T-helper 1 cell treated with Interleukin-12 subunit alpha and Interleukin-12 subunit beta and Interleukin-4 antibody, amounts not matched to agents 30 μg/mL and 1 μg/mL, for 36 hours (primary cell): ENCODE results near the gene PICK1.

ENCODE experiments used
- H3K27ac Mint-ChIP-seq: one replicate; pipeline ENCODE4 v1.8.0; 2021; ENCODE audit warnings: mild to moderate bottlenecking, mixed read lengths
- H3K27me3 Mint-ChIP-seq: one replicate; pipeline ENCODE4 v1.8.0; 2021; ENCODE audit warnings: low read depth, mixed read lengths
- H3K36me3 Mint-ChIP-seq: one replicate; pipeline ENCODE4 v1.8.0; 2021; ENCODE audit warnings: low read depth, mixed read lengths
- H3K4me1 Mint-ChIP-seq: one replicate; pipeline ENCODE4 v1.8.0; 2021; ENCODE audit warnings: low read depth, mixed read lengths
- H3K4me3 Mint-ChIP-seq: one replicate; pipeline ENCODE4 v1.8.0; 2021; ENCODE audit warnings: mild to moderate bottlenecking, moderate library complexity, mixed read lengths
- H3K9me3 Mint-ChIP-seq: one replicate; pipeline ENCODE4 v1.8.0; 2021; ENCODE audit warnings: mixed read lengths

Gene PICK1

DNA sequence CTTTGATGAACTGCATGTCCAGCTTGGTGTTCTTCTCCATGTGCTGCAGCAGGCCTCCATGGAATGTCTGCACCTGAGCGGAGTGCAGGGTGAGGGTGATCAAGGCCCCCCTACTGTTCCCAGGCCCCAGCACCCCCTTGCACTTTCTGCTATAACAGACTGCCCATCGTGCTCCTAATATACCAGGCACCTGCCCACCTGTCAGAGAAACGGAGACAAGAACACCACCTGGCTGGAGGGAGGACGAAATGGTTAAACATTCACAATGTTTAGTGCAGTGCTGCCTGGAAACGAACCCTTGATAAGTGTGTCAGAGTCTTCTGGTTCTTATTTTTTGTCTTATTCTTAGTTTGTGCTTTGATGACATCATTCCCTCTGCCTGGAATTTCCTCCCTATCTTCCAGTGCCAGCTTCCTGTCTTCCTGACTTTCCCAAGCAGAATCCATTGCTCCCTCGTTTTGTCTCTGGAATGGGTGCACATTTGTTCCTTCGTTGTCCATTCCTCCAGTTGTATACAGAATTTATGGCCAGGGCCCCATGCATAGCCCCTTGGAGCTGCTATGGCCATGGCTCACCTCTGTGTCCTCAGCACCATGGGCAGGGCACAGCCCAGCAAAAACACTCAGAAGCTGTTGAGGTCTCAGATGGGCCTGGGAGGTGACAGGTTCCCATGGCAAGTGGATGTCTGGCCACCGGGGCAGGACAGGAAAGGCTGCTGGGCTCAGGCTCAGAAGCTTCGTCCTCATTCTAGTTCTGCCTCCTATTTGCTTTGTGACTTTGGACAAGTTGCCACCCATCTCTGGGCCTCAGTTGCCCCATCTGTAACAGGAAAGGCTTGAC lies 41.4 kb downstream of the PICK1 start:
- H3K9me3 Mint-ChIP-seq: no peaks in the 10 kb centered on the region
- no peaks in the 10 kb centered on the region for H3K27me3 Mint-ChIP-seq
- no peak overlapping the region for H3K4me3 Mint-ChIP-seq
- H3K27ac Mint-ChIP-seq: no peak overlapping the region
- H3K36me3 Mint-ChIP-seq: no peaks in the 10 kb centered on the region
- H3K4me1 Mint-ChIP-seq: peaks cover 5% of the 10 kb centered on the region

DNA sequence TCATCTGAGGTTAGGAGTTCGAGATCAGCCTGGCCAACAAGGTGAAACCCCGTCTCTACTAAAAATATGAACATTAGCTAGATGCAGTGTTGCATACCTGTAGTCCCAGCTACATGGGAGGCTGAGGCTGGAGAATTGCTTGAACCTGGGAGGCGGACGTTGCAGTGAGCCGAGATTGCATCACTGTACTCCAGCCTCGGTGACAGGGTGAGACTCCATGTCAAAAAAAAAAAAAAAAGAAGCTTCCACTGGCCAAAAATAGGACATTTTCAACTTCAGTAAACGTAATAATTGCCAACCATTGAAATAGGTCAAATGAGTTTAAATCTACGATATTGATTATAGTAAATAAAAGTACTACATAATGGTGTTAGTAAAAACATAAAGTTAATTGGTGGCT lies 46.4 kb downstream of the PICK1 start:
- Mint-ChIP-seq H3K27ac (no peak overlapping the region), H3K9me3 (no peaks in the 10 kb centered on the region), H3K4me1 (peaks cover 14% of the 10 kb centered on the region), H3K27me3 (no peaks in the 10 kb centered on the region), H3K4me3 (no peak overlapping the region), H3K36me3 (no peaks in the 10 kb centered on the region)

DNA sequence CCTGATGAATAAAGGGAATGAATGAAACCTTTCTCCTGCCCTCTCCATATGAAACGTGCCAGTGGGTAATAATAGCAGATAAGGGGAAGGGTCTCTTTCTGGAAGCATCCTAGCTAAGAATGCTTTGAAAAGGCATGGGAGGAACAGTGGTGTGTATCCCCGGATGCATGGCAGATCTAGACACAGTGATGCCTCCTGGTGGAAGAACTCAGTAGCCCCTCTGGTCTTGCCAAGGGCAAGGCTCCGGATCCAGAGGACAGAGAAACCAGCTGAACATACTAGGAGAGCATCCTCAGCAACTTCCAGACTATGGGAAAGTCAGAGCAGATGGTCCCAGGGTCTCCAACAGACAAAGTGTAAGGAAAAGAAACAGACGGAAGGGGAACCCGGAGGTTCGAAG lies 46.9 kb downstream of the PICK1 start:
- Mint-ChIP-seq H3K27me3 (no peaks in the 10 kb centered on the region), H3K36me3 (no peaks in the 10 kb centered on the region), H3K27ac (no peak overlapping the region), H3K4me3 (no peak overlapping the region), H3K9me3 (no peaks in the 10 kb centered on the region), H3K4me1 (peaks cover 14% of the 10 kb centered on the region)

DNA sequence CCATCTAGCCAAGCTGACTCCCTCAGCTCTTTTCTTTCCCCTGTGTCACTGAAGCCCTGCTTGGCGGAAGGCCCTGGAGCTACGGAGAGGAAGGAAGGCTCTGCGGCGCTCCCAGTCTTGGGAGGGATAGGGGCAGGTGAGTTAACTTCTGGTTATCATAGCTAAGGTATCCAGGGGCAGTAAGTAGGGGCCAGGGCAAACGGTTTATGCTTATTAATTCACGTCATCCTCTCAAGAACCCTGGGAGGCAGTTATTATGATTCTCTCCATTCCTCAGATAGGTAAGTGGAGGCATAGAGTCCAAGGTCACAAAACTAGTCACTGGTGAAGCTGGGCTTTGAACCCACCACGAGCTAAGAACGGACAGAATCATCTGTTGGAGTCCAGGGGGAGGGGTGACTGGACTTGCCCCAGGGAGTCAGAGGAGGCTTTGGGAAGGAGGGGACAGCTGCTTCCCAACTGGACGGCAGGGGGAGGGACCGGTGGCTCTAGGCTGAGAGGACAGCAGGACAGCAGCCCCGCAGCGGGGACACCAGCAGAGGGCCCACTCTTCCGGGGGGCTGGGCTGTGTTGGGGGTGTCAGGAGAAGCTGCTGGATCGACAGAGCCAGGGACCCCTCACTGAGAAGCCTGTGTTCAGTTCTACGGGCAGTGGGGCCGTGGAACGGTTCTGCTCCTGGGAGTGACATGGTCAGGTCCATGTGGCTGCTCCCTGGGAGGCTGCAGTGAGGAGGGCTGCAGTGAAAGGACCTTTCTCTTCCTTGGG lies 49.8 kb downstream of the PICK1 start:
- Mint-ChIP-seq H3K36me3 (peaks cover 2% of the 10 kb centered on the region), H3K9me3 (peaks cover 3% of the 10 kb centered on the region), H3K27ac (no peak overlapping the region), H3K27me3 (no peaks in the 10 kb centered on the region), H3K4me1 (peaks cover 11% of the 10 kb centered on the region), H3K4me3 (no peak overlapping the region)

DNA sequence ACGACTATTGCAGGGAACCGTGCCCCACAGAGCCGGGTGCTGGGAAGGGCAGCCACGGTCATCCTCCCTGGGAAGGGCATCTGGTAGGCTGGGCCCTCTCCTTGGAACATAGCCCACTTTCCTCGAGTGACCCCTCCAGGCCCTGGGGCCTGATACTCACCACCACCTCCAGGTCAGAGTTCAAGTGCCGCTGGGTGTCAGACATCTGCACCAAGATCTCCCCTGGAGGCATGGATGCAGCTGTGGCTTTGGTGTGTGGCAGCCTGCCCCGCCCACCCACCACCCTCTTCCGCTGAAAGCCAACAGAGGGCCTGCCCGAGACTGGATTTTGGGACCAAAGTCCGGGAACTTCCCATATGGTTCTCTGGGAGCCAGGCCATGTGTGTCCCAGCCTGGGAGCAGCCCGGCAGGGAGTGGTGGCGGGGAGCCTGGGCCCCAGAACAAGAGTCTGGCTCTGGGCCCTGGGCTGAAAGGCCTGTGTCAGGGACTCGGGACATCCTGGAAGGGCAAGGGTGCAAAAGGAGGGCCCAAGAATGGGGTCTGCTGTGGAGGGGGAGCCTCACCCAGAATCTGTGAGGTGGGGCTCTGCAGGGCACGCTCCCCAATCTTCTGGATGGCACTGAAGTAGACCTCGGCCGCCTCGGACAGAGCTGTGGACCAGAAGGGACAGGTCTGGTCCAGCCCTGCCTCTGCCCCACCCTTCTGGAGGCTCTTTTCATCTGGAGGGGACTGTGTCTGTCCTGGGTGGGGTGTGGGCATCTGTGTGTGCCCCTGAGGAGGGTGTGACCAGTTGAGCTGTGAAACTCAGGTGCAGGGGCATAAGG lies 50.7 kb downstream of the PICK1 start:
- Mint-ChIP-seq H3K4me1 (peaks cover 11% of the 10 kb centered on the region), H3K36me3 (peaks cover 2% of the 10 kb centered on the region), H3K27ac (peak overlapping the region; percentile 26), H3K9me3 (peaks cover 3% of the 10 kb centered on the region), H3K27me3 (no peaks in the 10 kb centered on the region), H3K4me3 (no peak overlapping the region)

DNA sequence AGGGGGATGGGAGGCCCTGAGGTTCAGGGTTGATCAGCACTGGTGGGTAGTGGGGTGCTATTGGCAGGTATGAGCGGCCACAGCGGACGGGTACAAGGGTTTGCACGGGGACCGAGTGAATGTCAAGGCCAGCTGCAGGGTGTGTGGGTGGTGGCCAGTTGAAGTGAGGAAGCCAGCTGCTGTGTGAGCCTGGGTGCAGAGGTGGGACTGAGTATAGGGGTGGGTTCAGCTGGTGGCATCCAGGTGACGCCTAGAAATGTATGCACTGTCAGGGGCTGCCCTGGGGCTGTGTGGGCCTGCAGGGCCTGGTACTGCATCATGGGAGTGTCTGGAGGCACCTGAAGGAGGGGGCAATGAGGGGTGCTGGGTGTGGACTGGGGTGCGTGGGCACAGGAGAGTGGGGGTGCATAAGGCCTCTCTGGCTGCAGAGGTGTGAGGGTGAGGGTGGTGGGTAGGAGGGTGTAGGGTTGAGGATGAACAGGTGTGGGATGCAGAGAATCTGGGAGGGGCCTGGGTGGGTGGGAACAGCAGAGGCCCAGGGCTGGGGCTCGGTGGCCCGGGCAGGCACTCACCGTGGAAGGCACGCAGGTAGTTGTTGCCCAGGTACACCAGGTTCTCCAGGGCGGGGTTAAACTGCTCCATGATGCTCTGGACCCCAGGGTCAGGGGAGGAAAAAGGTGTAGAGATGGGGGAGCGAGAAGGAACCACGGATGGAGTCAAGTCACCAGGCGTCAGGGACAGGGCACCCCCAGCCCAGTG lies 51.5 kb downstream of the PICK1 start:
- no peak overlapping the region for H3K4me3 Mint-ChIP-seq
- H3K4me1 Mint-ChIP-seq: peaks cover 10% of the 10 kb centered on the region
- no peaks in the 10 kb centered on the region for H3K27me3 Mint-ChIP-seq
- peaks cover 3% of the 10 kb centered on the region for H3K9me3 Mint-ChIP-seq
- peak overlapping the region; percentile 26 for H3K27ac Mint-ChIP-seq
- H3K36me3 Mint-ChIP-seq: peaks cover 2% of the 10 kb centered on the region

DNA sequence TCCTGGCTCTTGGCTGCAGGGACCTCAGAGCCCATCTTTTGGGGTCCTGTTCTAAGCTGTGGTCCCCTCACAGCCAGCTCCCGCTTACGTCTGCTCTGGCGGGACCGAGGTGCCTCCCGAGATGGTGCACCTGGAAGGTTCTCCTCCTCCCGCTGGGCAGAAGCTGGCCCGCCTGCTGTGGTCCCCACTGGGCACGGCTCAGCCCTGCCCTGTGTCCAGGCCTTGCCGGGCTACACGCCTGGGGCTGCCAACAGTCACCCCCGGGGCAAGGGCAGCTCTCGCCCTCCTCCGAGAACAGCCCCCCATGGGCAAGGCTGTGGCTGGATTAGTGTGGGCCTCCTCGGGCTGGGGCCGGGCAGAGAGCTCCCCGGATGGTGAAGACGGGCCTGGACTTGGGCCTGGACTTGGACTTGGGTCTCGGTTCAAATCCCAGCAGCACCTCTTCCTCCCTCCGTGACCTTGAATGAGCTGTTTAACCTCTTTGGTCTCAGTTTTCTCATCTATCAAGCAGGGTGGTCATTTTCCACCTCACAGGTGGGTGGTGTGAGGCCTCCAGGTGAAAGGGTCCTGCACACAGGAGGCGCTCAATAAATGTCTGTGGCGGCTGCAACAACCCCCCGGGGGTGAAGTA lies 52.3 kb downstream of the PICK1 start:
- Mint-ChIP-seq H3K27me3 (no peaks in the 10 kb centered on the region), H3K4me3 (no peak overlapping the region), H3K9me3 (peaks cover 3% of the 10 kb centered on the region), H3K4me1 (peaks cover 8% of the 10 kb centered on the region), H3K27ac (peak overlapping the region; percentile 83), H3K36me3 (peaks cover 3% of the 10 kb centered on the region)

DNA sequence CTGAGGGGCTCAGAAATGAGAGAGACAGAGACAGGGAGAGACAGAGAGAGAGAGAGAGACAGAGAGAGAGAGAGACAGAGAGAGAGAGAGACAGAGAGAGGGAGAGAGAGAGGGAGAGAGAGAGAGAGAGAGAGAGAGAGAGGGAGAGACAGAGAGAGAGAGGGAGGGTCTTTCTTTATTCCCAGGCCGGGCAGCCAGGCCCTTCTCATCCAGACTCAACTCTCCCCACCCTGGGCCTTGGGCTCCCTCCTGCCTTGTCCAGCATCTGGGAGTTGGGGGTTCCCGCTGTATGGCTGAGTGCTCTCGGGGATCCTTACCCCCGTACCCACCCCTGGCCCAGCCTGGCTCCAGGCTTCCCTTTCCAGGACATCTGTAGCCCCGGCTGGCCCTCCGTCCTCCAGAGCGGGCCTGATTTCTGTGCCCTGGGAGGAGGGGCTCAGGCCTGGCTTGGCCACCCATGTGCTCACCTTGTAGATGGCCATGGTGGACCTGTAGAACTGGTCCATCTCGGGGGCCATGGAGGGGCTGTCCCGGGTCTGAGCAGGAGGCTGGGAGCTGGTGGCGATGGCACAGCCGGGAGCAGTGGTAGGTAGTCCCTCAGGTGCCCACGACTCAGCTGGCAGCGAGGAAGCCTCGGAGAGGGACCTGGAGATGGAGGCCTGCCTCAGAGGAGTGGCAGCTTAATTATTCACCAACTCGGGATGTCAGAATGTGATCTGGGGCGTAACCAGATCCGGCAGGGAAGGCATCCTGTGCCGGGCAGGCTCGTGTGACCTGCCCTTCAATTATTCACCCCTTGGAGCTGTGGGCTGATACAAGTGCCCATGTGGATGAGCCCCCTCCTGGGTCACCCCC lies 53.0 kb downstream of the PICK1 start, which contains the start of gene BAIAP2L2:
Gene BAIAP2L2 (minus strand): TSS at position 677 of the 855 bp plus-strand sequence. CDS start 159 bp downstream, at position 518.
- no peaks in the 10 kb centered on the region for H3K27me3 Mint-ChIP-seq
- peaks cover 3% of the 10 kb centered on the region for H3K4me1 Mint-ChIP-seq
- H3K9me3 Mint-ChIP-seq: peaks cover 3% of the 10 kb centered on the region
- no peak within 1 kb of the TSS for H3K4me3 Mint-ChIP-seq
- H3K36me3 Mint-ChIP-seq: peaks cover 3% of the 10 kb centered on the region
- peak within 1 kb of the TSS; percentile 83 for H3K27ac Mint-ChIP-seq

DNA sequence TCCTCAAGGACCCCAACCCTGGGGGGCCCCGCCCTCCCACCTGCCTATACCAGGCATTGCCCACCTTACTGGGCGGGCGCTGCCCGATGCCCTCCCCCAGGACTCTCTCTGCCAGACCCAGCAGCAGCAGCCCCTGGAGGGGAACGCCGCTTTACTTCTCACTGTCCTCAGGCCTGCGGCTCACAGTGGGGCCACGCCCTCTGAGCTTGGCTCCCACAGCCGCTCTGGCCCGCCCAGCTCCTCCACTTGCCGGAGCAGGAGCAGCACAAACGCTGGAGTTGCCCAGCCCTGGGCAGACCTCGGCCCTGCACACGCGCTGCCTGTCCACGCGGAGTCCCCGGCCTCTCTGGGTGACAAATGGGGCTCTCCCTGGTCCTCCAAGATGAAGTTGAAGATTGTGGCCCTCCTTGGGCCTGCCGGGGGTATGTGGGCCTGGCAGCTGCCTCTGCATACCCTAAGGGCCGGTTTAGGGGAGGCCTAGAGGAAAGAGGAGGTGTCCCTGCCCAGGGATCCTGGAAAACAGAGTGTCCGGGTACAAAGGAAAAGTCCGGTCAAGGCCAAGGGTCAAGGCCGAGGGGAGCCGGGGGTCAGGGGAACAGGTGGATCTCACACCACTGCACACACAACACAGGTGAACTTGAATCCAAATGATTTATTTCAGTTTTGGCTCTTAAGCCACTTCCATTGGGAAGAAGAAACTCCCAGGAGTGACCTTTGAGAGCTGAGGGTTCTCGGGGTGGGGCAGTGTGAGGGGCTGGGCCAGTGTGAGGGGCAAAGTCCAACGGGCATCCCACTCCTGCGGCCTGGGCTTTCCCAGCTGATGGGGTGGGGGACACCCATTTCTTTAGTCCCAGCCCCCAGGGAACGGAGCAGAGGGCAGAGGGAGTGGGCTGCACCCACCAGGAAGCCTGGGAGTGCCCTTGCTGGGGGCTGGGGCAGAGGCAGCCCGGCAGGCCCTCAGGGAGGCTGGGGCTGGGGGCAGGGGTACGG lies 54.0 kb downstream of the PICK1 start:
- peaks cover 3% of the 10 kb centered on the region for H3K9me3 Mint-ChIP-seq

DNA sequence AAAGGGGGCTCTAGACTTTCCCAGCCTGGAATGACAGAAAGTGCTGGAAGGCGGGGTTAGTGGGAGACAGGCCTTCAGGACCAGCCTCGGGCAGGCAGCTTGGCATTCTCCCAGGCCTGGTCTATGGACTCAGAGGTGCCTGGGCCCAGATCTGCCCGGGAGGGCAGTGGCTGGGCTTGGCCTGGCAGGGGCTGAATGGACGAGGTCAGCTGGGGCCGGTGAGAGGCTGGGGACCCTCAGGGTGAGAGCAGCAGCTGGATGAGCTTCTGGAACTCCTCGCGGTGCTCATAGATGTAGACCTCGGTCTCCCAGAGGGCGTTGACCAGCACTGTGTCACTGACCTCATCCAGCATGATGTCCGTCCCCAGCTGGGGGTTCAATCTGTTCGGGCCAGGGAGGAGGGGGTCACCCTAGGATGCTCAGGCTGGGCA lies 54.7 kb downstream of the PICK1 start:
- Mint-ChIP-seq H3K27ac (no peak overlapping the region), H3K36me3 (peaks cover 3% of the 10 kb centered on the region), H3K4me3 (no peak overlapping the region), H3K9me3 (peaks cover 3% of the 10 kb centered on the region), H3K4me1 (peaks cover 2% of the 10 kb centered on the region), H3K27me3 (no peaks in the 10 kb centered on the region)

More for the DNA sequence above, 54.0 kb downstream of the PICK1 start:
- Mint-ChIP-seq H3K4me1 (peaks cover 2% of the 10 kb centered on the region), H3K27ac (no peak overlapping the region), H3K36me3 (peaks cover 3% of the 10 kb centered on the region), H3K4me3 (no peak overlapping the region), H3K27me3 (no peaks in the 10 kb centered on the region)

DNA sequence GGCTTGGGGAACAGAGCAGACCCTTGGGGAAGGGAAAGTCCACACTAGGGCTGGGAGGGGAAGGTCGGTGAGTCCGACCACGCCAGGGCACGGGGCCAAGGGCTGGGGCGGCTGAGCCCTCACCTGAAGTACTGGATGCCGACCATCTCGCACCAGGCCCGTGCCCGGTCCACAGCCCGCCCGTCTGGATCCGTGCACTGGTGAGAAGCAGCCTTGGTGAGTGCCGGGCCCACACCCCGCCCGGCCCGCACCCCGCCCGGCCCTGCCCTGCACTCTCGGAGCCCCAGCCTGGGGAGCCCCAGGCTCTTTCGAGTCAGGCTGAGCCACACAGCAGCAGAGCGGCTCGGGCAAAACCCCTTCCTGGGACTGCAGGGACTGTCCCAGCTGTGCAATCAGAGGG lies 55.2 kb downstream of the PICK1 start:
- H3K27ac Mint-ChIP-seq: no peak overlapping the region
- H3K36me3 Mint-ChIP-seq: peaks cover 3% of the 10 kb centered on the region
- peaks cover 3% of the 10 kb centered on the region for H3K9me3 Mint-ChIP-seq
- peaks cover 2% of the 10 kb centered on the region for H3K4me1 Mint-ChIP-seq
- H3K4me3 Mint-ChIP-seq: no peak overlapping the region
- no peaks in the 10 kb centered on the region for H3K27me3 Mint-ChIP-seq
